PC-9 (cell line): ENCODE measurements around the gene MBD5. TPM values are rescaled to one million over a fixed set of nuclear protein-coding genes. Genes with fewer than 3 reads are reported as not detected.

Experiments used
- BruUV-seq: library from RNA; stranded (reverse); fragments of 400-500 nt; replicated peaks from 2 replicates; lab custom pipeline; 2021; lab: Mats Ljungman, UMichigan
- CTCF ChIA-PET: fragments of 300-600 bp; sonication (Branson Sonifier 250); formaldehyde crosslinking; loops from one replicate; lab custom pipeline; 2022; ENCODE audit warnings: antibody characterized with exemption; lab: Charles Lee
- POLR2A ChIA-PET: fragments of 300-600 bp; sonication (Branson Sonifier 250); formaldehyde crosslinking; loops from one replicate; lab custom pipeline; 2022; ENCODE audit warnings: antibody characterized with exemption; ENCODE audit not compliant: unreplicated experiment; lab: Charles Lee
- DNase-seq, 2 experiments: peaks; one replicate each; pipeline versions ENCODE4 v3.0.0 to v3.0.0-alpha.2; 2015 to 2022; ENCODE audit warnings: mixed read lengths in 1 of 2
- H2AFZ ChIP-seq: fragments of 200-600 bp; sonication (generic); 2 replicates; pipeline ENCODE4 v1.8.1; 2017; ENCODE audit warnings: antibody characterized with exemption
- H3F3A ChIP-seq: fragments of 200-600 bp; sonication (generic); 2 replicates; pipeline ENCODE4 v1.8.1; 2017; ENCODE audit warnings: antibody characterized with exemption, mild to moderate bottlenecking, low read depth; ENCODE audit not compliant: insufficient read depth
- H3K27ac ChIP-seq: fragments of 200-600 bp; sonication (generic); 2 replicates; pipeline ENCODE4 v1.6.1; 2016; ENCODE audit warnings: mixed run types
- H3K27me3 ChIP-seq: fragments of 200-600 bp; sonication (generic); 2 replicates; pipeline ENCODE4 v1.6.1; 2016; ENCODE audit warnings: low read depth, mixed run types; ENCODE audit not compliant: insufficient read depth
- H3K36me3 ChIP-seq: fragments of 200-600 bp; sonication (generic); 2 replicates; pipeline ENCODE4 v1.6.1; 2016; ENCODE audit warnings: low read depth, mixed run types
- H3K4me1 ChIP-seq: fragments of 200-600 bp; sonication (generic); replicated peaks from 2 replicates; pipeline ENCODE4 v1.6.1; 2016; ENCODE audit warnings: mixed run types; ENCODE audit not compliant: insufficient read depth
- H3K4me2 ChIP-seq: fragments of 200-600 bp; sonication (generic); 2 replicates; pipeline ENCODE4 v1.6.1; 2017; ENCODE audit warnings: mixed run types
- H3K4me3 ChIP-seq: fragments of 200-600 bp; sonication (generic); 2 replicates; pipeline ENCODE4 v1.6.1; 2016; ENCODE audit warnings: mixed run types
- H3K79me2 ChIP-seq: fragments of 200-600 bp; sonication (generic); 2 replicates; pipeline ENCODE4 v1.6.1; 2017; ENCODE audit warnings: low read depth, mixed run types
- H3K9me2 ChIP-seq: fragments of 200-600 bp; sonication (generic); 2 replicates; pipeline ENCODE4 v1.8.1; 2017; ENCODE audit warnings: mild to moderate bottlenecking; ENCODE audit not compliant: insufficient read depth
- H3K9me3 ChIP-seq: fragments of 200-600 bp; sonication (generic); 2 replicates; pipeline ENCODE4 v1.8.1; 2016; ENCODE audit warnings: low read depth; ENCODE audit not compliant: insufficient read depth
- H4K20me1 ChIP-seq: fragments of 200-600 bp; sonication (generic); 2 replicates; pipeline ENCODE4 v1.8.1; 2017; ENCODE audit not compliant: insufficient read depth
- CTCF ChIP-seq: fragments of 200-600 bp; sonication (generic); conservative IDR thresholded peaks from 2 replicates; pipeline ENCODE4 v1.6.1; 2017; ENCODE audit warnings: mixed run types, antibody characterized with exemption, mild to moderate bottlenecking, moderate library complexity
- EZH2 ChIP-seq: fragments of 200-600 bp; sonication (generic); IDR thresholded peaks from 2 replicates; pipeline ENCODE4 v1.8.0; 2017; ENCODE audit warnings: antibody characterized with exemption, low read depth
- intact Hi-C: fragments of 100-400 bp; cut with micrococcal nuclease; formaldehyde crosslinking; loops from one replicate; pipeline ENCODE4 v1.10.0; 2022; ENCODE audit not compliant: unreplicated experiment
- total RNA-seq: library from RNA; stranded (reverse); gene quantifications from 2 replicates; pipeline ENCODE4 v1.2.3, GENCODE V29; 2021

MBD5 gene
- total RNA-seq, 1 experiment from 2014 or later: 46.5 TPM

GRCh38 chr2:148263890-148264289 is 243.0 kb downstream of the MBD5 start:
- no peaks in the 10 kb centered on the region for H3K79me2 ChIP-seq
- no peak overlapping the region for H3K4me3 ChIP-seq
- H4K20me1 ChIP-seq: no peaks in the 10 kb centered on the region
- no TSS peak for BruUV-seq
- no peak overlapping the region for H3K4me2 ChIP-seq
- H3K9me2 ChIP-seq: no peaks in the 10 kb centered on the region
- intact Hi-C loops: no loop called here
- ChIA-PET POLR2A (no interaction called here), CTCF (no interaction called here)
- TF ChIP-seq CTCF (no peak), EZH2 (no peak)
- DNase-seq: no peak
- H3K27me3 ChIP-seq: no peaks in the 10 kb centered on the region
- H3F3A ChIP-seq: no peaks in the 10 kb centered on the region
- H3K4me1 ChIP-seq: no peaks in the 10 kb centered on the region
- no peaks in the 10 kb centered on the region for H3K9me3 ChIP-seq
- H3K36me3 ChIP-seq: no peaks in the 10 kb centered on the region
- no peak overlapping the region for H3K27ac ChIP-seq
- no peak overlapping the region for H2AFZ ChIP-seq

- intact Hi-C loops: no loop called here
- H3K27me3 ChIP-seq: no peaks in the 10 kb centered on the region
- H2AFZ ChIP-seq: no peak overlapping the region
- ChIA-PET CTCF (no interaction called here), POLR2A (no interaction called here)
- no peaks in the 10 kb centered on the region for H3F3A ChIP-seq
- no peaks in the 10 kb centered on the region for H3K9me2 ChIP-seq
- no peak overlapping the region for H3K27ac ChIP-seq
- TF ChIP-seq CTCF (no peak), EZH2 (no peak)
- no peak overlapping the region for H3K4me2 ChIP-seq
- no TSS peak for BruUV-seq
- DNase-seq: no peak
- no peaks in the 10 kb centered on the region for H3K4me1 ChIP-seq
- no peaks in the 10 kb centered on the region for H3K9me3 ChIP-seq
- H3K4me3 ChIP-seq: no peak overlapping the region
- H3K36me3 ChIP-seq: no peaks in the 10 kb centered on the region
- H4K20me1 ChIP-seq: no peaks in the 10 kb centered on the region
- no peaks in the 10 kb centered on the region for H3K79me2 ChIP-seq
These were observed 252.3 kb downstream of the MBD5 start for GRCh38 chr2:148273158-148273691.

DNA sequence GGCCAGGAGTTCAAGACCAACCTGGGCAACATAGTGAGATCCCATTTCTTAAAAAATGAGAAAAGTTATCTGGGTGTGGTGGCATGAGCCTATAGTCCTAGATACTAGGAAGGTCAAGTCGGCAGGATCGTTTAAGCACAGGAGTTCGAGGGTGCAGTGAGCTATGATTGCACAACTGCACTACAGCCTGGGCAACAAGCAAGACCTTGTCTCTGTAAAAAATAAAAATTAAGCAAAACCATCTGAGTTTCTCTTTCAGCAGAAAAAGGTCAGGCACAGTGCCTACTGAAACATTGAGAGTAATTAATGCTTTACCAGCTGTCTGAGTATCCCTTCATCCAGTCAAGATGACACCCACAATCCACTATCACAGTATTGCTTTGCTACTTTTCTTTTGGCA is 258.3 kb downstream of the MBD5 start:
- Histone ChIP-seq H3K79me2 (no peaks in the 10 kb centered on the region), H4K20me1 (no peaks in the 10 kb centered on the region), H3K4me2 (no peak overlapping the region), H3K4me1 (no peaks in the 10 kb centered on the region), H2AFZ (no peak overlapping the region), H3F3A (no peaks in the 10 kb centered on the region), H3K27me3 (no peaks in the 10 kb centered on the region), H3K4me3 (no peak overlapping the region), H3K9me3 (no peaks in the 10 kb centered on the region), H3K9me2 (no peaks in the 10 kb centered on the region), H3K27ac (no peak overlapping the region), H3K36me3 (no peaks in the 10 kb centered on the region)
- no peak for TF ChIP-seq CTCF
- TF ChIP-seq EZH2: no peak
- POLR2A ChIA-PET: no interaction called here
- no peak for DNase-seq
- CTCF ChIA-PET: no interaction called here
- no TSS peak for BruUV-seq
- intact Hi-C loops: no loop called here
